HG03457 (cell line): Measurements from ENCODE around the gene TMEM8B.

ENCODE experiments used
- ATAC-seq: cut with Tn5 transposase; IDR thresholded peaks from one replicate; pipeline ENCODE4 v1.9.1; 2021; ENCODE audit warnings: moderate number of reproducible peaks; ENCODE audit not compliant: unreplicated experiment

The TMEM8B gene, protein sequence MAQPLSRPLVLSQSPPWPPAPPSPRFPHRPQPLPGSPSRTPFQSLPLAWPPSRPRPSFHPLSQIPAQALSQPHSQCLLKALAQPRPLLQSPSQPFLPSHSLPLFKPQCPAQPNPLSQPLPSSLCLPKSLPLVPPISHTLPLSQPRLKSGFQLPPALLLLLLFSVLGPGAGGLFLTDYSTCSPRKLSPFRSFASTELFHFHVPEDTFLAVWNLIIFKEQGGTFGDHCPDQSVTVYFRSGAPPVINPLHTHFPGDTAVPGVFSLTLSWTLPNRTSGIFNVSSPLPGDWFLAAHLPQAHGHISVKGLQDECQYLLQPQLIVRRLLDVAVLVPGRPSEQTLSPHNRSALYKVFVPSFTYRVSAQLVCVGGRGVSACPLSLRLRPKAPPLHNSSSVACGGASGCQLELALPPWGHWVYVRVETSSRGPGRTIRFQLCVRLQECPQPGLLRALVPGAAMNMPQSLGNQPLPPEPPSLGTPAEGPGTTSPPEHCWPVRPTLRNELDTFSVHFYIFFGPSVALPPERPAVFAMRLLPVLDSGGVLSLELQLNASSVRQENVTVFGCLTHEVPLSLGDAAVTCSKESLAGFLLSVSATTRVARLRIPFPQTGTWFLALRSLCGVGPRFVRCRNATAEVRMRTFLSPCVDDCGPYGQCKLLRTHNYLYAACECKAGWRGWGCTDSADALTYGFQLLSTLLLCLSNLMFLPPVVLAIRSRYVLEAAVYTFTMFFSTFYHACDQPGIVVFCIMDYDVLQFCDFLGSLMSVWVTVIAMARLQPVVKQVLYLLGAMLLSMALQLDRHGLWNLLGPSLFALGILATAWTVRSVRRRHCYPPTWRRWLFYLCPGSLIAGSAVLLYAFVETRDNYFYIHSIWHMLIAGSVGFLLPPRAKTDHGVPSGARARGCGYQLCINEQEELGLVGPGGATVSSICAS

DNA sequence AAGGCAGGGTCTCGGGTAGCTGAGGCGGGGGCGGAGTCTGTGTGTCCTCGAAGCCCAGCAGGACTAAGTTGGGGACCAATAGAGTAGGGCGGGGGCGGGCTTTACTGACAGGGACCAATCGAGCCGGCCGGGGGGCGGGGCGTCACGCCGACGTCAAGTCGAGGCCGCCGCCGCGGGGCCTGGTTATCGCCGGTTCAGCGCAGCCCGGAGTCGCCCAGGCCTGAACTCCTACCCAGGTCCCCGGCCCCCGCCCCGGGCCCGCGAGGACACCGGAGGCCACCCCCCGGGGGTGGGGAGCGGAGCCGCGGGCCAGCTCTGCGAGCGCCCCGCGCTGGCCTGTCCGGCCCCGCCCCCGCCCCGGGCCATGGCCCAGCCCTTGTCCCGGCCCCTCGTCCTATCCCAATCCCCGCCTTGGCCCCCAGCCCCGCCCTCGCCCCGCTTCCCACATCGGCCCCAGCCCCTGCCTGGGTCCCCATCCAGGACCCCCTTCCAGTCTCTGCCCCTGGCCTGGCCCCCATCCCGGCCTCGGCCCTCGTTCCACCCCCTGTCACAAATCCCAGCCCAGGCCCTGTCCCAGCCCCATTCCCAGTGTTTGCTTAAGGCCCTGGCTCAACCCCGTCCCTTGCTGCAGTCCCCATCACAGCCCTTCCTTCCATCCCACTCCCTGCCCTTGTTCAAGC, at the start of gene TMEM8B:
TSS of gene TMEM8B (plus strand) at position 145 of the 680 bp plus-strand sequence. CDS start at position 365, 220 bp downstream.
- ATAC-seq = peak; percentile 53

DNA sequence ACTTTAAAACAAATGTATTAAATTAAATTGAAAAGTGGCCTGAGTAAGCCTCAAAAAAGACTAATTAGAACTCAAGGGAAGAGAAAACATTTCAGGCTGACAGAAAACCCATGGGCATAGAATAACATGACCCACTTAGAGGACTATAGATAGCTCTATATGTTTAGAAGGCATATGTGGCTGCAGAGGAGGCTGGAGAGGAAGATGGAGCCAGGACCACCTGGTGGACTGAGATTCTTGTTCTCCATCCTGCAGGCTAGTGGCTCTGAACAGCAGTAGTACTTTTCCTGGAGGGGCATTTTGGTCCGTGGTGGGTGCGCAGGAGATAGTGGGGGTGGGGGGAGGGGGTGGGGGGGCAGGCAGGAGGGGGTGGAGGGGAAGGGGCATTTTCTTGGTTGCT, 48.0 kb upstream of the TMEM8B start:
- no peak for ATAC-seq

DNA sequence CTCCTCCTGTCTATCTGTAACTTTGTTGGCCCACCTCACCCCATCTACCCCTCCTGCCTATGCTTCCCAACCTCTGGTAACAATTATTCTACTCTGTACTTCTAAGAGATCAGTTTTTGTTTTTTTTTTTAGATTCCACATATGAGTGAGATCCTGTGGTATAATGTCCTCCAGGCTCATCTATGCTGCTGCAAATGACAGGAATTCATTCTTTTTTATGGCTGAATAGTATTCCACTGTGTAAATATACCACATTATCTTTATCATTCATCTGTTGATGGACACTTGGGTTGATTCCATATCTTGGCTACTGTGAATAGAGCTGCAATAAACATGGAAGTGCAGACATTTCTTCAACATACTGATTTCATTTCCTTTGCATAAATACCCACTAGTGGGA, 45.6 kb upstream of the TMEM8B start:
- ATAC-seq = no peak

DNA sequence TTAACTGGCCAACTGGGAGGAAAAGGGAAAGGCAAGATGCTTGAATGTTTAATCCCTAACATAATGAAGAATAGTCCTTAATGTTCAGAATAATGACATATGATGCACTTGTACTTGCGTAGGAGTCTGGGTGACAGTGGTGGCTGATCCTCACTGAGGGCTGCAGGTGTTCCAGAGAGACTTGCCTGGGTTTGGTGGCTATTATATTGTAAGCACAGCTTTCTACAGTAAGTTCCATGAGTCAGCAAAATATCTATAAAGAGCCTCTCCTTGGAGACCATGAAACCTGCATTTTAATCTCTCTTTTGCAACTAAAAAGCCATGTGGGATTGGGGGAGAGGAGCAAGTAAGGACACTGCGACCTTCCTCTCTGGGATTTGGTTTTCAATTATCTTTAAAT, 39.5 kb upstream of the TMEM8B start:
- no peak for ATAC-seq

DNA sequence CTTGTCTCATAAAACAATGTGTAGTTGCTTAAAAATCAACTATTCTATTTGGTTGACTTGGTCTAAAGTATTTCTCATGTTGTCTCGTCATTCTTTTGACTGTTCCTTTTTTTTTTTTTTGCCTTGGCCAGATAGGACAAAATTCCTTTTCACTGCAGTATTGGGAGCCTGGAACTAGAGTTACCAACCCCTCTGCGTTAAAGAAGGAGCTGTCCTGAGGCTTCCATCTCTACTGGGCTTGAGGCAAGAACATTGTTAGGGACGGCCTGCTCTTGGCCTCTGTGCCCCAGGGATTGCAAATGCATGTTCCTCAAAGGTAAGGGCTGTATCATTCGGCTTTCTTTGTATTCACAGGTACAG, 39.0 kb upstream of the TMEM8B start:
- ATAC-seq = no peak

DNA sequence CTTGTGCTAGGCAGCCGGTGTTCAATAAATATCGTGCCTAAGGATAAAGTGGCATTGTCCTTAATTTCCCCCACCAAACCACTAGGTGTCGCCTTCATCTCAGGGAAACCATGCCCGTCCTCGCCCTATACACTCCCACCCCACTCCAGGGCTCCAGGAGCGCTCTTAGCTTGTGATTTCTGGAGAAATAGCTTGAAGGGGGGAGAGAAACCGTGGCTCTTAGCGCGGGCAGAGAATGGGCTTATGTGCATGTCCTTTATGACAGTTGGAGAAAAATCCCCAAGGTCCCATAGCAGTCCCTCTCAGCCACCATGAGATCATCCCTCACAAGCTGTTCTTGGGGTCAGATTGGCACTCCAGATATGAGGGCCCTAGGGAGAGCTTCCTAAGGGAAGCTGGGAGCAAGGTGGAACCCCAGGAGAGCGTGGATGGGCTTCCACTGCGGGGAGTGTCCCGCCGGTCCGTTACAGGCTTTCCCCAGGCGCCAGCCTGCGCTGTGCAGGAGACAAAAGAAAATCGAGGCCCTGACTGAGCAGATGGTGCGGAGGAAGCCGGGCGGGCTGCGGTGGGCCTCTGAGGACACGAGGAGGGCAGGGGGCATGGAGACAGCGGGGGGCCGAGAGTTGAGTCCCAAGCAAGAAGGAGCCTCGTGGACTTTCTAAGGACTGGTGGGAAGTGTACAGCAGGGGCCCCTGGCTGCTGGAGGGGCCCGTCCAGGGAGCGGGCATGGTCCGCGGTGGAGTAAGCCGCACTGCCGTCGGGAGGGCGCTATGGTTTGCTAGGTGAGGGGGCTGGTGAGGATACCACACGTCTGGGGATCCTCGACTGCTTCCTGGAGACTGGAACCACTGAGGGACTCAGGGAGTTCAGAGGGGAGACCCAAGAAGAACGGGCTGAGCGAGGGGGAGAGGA, 38.4 kb upstream of the TMEM8B start:
- no peak for ATAC-seq

DNA sequence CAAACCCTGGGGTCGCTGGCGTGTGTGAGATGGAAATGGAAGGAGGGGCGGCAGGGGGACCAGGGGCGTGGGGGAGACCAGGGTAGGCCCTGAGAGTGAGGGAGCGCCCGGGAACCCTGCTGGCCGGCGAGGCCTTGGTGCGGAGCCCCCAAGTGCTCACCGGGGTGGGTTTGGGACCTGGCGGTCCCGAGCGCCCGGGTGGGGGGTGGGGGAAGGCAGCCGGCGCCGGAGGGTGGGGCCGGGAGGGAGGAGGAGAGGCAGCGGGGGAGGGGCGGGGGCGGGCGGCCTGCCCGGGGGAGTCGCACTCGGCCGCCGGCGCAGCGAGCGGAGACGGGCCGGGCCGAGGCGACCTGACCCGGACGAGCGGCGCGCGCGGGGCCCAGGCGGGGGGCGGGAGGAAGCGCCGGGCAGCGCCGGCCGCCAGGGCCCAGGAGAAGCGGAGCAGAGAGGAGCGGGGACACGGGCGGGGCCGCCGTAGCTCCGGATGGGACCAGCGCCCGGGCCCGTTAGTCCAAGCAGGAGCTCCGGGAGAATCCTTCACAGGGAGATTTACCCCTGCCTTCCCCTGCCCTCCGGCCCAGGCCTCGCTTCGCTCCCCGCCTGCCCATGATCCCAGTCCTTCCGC, 37.6 kb upstream of the TMEM8B start, which contains the start of gene NPR2:
TSS of gene NPR2 (plus strand) at position 295 of the 625 bp plus-strand sequence. CDS start 818 bp downstream, outside the sequence.
- ATAC-seq = no peak

DNA sequence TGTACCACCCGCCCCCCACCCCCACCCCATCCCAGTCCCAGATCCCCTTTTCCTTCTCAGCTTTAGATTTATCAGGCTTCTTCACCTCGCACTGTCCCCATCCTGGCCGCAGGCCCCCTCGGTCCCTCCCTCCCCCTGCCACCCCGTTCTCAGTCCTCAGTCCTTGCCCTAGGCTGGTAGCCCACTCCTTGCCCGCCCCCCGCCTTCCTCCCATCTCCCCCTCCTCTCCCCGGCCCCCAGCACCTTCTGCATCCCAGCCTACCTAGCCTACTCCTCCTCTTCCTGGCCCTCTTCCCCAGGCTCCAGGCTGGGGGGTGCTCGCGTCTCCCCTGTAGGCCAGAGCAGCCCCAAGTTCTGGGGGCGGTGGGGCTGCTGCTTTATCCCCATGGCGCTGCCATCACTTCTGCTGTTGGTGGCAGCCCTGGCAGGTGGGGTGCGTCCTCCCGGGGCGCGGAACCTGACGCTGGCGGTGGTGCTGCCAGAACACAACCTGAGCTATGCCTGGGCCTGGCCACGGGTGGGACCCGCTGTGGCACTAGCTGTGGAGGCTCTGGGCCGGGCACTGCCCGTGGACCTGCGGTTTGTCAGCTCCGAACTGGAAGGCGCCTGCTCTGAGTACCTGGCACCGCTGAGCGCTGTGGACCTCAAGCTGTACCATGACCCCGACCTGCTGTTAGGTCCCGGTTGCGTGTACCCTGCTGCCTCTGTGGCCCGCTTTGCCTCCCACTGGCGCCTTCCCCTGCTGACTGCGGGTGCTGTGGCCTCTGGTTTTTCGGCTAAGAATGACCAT, 36.8 kb upstream of the TMEM8B start:
- no peak for ATAC-seq

DNA sequence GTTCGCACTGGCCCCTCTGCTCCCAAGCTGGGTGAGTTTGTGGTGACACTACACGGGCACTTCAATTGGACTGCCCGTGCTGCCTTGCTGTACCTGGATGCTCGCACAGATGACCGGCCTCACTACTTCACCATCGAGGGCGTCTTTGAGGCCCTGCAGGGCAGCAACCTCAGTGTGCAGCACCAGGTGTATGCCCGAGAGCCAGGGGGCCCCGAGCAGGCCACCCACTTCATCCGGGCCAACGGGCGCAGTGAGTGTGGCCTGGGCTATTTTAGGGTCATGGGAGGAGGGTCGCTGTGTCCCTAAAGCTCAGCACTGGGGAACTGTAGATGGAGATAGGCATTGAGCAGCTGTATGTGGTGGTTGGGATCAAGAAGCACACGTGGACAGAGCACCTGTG, 36.2 kb upstream of the TMEM8B start:
- no peak for ATAC-seq

DNA sequence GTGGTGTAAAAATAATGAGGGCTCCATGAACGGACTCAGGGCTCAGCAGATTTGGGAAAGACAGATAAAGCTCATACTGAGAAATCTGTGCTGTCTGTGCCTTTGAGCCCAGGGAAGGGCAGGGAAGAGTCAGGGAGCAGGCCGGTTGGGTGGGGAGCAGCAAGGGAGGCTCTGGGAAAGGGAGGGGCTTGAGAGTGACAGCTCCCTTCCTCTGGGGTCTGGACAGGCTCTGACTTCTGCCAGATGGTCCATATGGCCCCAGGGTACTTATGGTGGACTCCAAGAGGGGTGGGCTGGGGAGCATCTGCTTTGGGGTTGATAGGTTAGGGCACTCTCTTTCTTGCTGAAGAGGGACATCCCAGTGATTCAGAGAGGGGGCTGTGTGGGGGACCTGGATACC, 35.6 kb upstream of the TMEM8B start:
- ATAC-seq = no peak

DNA sequence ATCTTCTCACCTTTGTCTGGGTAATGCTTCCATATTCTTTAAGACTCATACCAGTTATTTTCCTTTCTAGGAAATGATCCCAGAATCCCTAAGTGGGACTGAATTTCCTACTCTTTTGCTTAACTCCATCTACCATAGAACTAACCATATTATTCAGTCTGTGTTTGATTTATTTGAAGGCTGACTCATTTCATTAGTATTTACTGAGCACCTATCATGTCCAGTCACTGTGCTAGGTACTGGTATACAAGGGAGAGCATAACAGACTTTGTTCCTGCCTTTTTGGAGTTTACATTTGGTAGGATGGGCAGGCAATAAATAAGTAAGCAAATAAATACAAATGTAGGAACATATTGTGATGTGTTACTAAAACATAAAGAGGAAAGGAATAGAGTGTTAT, 33.3 kb upstream of the TMEM8B start:
- no peak for ATAC-seq

DNA sequence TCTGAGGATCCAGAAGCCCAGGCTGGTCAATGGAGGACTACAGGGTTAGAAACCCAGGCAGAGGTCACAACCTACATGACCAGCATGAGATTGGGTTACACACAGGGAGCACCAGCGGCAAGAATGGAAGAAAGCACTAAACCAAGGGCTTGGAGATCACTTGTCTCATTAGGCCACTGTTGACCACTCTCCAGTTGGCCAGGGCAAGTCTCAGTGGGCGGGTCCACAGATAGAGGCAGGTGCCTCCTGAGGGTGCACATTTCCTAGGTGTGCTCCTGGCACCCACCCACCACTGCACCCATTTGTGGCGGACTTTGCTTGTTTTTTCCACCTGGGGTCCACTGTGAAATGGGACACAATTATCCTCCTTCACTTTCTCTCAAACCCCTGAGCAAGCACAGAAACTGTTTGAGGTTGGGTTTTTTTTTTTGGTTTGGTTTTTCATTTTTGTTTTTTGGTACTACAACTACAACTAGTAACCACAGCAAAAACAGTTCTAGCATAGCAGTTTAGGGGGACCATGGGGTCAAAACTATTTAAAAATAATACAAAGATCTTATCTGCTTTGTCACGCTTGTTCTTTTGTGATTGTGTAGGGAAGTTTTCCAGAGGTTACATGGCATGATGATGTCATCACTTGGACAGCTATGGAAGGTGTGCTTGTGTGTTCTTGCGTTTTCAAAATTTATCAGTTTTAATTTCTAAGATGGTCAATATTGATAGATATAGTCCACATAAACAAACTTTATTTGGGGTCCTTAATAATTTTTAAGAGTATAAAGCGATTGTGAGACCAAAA, 31.5 kb upstream of the TMEM8B start:
- ATAC-seq = no peak

DNA sequence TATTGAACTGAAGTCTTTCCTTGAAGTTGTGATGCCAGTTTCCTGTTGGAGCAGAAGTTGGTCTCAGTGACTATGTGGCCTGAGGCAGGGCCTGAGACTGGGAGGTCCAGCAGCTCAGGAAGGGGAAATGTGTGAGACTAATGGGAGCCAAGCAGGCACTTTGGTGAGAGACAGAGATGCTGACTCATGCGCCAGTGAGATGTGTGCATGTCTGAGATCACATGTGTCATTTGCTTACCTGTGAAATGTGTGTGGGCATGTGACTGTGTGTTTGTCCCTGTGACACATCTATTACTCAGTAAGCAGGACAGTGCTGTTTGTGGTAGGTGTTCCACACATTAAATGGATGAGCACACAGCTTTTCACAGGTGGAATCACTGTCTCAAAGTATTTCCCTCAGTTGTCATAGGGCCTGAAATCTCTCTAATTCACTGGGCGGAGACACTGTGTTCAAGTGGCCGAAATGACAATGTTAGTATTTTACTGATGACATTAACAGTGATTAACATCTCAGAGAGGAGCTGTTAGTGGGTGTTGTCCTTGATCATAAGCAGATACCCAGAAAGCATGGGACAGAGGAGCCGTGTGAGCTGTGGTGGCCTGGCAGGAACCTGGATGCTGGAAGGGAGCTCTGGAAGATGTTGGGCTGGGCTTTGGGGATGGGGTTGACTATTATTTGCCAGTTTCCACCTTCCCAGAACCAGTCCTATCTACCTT, 30.2 kb upstream of the TMEM8B start:
- ATAC-seq = no peak

DNA sequence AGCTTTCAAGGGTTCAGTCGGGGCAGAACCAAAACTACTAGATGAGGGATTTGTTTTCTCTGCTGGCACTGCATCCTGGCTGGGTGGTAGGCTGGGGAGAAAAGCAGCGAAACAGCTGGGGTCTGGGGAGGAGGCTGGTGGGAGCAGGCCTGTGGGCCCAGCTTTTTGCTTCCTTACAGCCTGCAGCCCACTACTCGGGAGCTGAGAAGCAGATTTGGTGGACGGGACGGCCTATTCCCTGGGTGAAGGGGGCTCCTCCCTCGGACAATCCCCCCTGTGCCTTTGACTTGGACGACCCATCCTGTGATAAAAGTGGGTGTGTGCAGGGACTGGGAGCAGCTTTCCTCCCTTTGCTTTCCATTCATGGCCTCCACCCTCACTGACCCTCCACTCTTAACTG, 28.5 kb upstream of the TMEM8B start:
- no peak for ATAC-seq

DNA sequence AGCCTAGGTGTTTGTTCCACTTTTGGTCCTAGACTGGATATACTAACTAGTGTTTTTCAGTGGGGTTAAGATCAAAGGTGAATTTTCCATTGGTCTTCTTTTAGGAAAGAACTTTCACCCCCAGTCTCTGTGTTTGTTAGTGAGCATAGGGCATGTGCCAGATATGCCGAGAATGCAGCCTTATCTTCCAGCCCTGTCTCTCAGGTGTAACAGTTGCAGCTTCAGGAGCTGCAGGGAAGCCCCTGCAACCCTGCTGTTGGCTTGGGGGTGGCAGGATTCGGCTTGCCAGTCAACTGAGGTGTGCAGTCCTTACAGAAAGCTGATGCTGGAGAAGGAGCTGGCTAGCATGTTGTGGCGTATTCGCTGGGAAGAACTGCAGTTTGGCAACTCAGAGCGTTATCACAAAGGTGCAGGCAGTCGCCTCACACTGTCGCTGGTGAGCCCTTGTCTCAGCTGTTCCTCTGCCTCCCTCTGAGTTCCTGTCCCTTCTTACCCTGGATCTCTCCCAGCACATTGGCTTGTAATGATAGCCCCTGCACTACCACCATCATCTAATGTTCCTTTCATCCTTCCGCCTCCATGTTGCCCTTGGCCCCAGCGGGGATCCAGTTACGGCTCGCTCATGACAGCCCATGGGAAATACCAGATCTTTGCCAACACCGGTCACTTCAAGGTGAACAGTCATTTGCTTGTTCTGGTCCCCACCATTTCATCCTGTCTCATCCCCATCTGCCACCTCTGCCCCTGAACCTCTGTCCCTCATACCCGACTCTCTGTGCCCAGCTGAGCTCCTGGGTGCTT, 27.5 kb upstream of the TMEM8B start:
- ATAC-seq = no peak

DNA sequence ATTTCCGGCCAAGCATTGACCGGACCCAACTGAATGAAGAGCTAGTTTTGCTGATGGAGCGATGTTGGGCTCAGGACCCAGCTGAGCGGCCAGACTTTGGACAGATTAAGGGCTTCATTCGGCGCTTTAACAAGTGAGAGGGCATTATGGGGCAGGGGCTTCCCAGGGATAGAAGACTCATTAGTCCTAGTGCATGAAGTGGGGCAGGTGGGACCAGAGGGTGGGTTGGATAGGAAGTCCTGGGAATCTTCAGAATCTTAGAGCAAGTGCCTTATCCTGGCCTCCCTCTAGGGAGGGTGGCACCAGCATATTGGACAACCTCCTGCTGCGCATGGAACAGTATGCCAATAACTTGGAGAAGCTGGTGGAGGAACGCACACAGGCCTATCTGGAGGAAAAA, 22.9 kb upstream of the TMEM8B start:
- no peak for ATAC-seq

DNA sequence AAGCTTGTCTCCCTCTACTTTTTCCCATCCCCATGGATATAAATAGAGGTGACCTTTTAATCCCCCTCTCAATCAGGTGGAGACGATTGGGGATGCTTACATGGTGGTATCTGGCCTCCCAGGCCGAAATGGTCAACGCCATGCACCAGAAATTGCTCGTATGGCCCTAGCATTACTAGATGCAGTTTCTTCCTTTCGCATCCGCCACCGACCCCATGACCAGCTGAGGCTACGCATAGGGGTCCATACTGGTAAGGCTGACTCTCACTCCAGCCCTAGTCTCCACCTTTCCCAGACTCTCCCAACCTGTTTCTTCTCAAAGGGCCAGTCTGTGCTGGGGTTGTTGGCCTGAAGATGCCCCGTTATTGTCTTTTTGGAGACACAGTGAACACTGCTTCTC, 20.6 kb upstream of the TMEM8B start:
- no peak for ATAC-seq
